ENCODE data around the gene MAGEB17. TPM values are rescaled to one million over a fixed set of nuclear protein-coding genes. Genes with fewer than 3 reads are reported as not detected.

The MAGEB17 gene
- total RNA-seq, 4 donors from 2014 or later, result 0.94 TPM; not detected in 3

GRCh38 chrX:16134936-16135335 is 32.3 kb upstream of the MAGEB17 start:
- TF ChIP-seq, protein P1, sequence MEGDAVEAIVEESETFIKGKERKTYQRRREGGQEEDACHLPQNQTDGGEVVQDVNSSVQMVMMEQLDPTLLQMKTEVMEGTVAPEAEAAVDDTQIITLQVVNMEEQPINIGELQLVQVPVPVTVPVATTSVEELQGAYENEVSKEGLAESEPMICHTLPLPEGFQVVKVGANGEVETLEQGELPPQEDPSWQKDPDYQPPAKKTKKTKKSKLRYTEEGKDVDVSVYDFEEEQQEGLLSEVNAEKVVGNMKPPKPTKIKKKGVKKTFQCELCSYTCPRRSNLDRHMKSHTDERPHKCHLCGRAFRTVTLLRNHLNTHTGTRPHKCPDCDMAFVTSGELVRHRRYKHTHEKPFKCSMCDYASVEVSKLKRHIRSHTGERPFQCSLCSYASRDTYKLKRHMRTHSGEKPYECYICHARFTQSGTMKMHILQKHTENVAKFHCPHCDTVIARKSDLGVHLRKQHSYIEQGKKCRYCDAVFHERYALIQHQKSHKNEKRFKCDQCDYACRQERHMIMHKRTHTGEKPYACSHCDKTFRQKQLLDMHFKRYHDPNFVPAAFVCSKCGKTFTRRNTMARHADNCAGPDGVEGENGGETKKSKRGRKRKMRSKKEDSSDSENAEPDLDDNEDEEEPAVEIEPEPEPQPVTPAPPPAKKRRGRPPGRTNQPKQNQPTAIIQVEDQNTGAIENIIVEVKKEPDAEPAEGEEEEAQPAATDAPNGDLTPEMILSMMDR (IDR thresholded peaks at IDR 0.05; ENCODE audit: low read depth), result no peak

DNA sequence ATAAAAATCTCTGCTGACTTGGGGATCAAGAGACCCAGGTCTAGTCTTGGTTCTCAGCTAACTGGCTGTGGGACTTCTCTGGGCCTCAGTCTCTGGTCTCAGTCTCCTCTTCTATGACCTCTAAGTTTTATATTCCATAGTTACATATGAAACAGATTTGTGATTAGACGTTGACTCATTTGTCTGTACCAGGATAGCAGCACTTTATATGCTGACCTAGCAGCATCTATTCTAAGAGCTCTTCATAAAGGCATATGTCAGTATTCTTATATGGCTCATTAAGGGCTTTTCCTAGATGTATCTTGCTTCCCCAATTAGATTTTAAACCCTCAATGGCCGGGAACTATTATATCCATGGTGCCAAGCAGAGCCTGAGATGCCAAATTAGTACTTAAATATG is 31.2 kb upstream of the MAGEB17 start:
- TF ChIP-seq, protein P1 (IDR thresholded peaks at IDR 0.05; ENCODE audit: low read depth), result no peak

GRCh38 chrX:16137416-16138107 is 29.7 kb upstream of the MAGEB17 start:
- TF ChIP-seq, protein P1 (IDR thresholded peaks at IDR 0.05; ENCODE audit: low read depth), result no peak

DNA sequence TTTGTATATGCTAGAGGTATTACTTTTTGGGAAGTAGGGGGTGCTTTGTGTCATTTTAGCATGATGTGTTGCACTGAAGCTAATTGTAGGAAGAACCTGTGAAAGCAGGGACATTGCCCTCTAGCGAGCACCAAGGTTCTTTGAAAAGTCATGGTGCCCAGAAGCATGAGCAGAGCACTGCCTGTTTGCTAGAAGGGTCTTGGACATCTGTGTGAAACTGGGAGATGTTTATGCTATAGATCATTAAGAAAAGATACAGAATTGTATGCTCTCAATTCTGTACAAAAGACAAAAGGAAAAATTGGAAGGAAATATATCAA is 29.2 kb upstream of the MAGEB17 start:
- TF ChIP-seq, protein P1 (IDR thresholded peaks at IDR 0.05; ENCODE audit: low read depth), result no peak

DNA sequence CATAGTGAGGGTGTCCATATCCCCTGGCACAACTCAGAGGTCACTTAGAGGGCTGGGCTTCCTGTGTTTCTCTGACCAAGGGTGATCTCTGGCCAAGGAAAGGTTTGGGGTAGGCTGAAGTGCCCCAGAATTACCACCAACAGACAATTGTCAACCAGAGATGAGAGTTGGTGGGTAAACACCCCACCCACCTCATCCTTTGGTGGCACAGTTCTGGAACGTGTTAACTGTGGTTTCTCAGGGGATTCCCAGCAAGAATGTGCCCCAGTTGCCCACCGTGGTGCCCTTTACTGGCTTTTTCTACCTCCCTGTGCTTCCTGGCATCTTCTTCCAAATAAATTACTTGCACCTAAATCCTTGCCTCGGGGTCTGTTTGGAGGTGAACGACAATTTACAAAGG is 26.8 kb upstream of the MAGEB17 start:
- TF ChIP-seq, protein P1 (IDR thresholded peaks at IDR 0.05; ENCODE audit: low read depth), result no peak

DNA sequence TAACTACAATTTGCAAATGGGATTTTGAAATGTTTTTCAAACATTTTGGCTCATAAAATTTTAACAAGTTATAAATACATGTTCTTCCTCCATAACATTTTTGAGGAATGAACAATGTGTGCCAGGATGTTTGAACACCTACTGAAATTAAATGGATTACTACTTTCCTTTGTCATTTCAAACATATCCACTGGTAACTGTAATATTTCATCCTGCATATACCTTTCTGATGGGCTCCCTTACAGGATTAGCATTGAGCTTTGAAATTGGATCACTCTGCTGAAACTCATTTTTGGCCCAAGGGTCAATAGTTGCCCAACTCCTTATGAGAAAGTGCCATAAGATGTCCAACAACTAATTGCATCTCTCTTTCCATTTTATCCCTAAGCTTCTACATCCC is 26.3 kb upstream of the MAGEB17 start:
- TF ChIP-seq, protein P1 (IDR thresholded peaks at IDR 0.05; ENCODE audit: low read depth), result no peak

DNA sequence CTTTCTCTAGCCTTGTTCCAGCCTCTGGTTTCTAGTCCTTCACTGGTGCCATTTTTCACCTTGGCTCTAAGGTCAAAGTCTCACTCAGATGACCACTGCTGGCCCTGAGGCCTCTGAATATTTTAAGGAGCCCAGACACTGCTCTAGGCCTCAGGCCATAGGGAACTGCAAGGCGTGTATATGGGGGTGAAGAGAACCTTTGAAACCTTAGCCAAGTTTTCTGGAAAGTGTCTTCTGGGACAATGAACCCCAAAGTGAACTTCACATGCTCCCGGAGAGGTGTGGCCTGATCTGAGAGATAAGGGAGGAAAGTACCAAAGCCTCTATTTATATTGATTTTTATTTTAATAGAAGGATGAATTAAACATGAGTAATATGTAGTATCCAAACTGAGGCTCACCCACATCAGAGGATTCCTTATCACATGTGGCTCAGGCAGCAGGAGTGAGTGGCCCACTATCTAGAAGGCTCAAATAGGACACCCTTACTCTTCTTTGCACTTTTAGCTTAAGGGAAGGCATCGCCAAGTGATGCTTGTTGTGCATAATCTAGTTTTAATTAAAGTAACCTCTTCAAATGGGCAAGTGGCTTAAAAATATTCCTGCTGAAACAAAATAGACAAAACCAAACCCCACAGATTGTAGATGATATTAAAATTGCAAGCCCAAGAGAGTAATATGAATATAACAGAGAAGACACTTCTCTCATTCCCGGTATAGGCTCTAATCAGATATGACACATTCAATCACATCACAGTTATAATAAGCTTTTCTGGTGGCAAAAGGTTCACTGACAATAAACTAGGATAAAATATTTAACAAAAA is 25.6 kb upstream of the MAGEB17 start:
- TF ChIP-seq, protein P1 (IDR thresholded peaks at IDR 0.05; ENCODE audit: low read depth), result no peak
